AG04450 (cell line): ENCODE results near the gene IFNG. TPM values are rescaled to one million over a fixed set of nuclear protein-coding genes. Genes with fewer than 3 reads are reported as not detected.

Source experiments
- CTCF ChIA-PET: fragments of 300-600, 350-600 bp; formaldehyde crosslinking; extraction: SDS; loops from one replicate; lab custom pipeline; 2022; ENCODE audit warnings: antibody characterized with exemption, inconsistent platforms; lab: Charles Lee
- POLR2A ChIA-PET: fragments of 350-600 bp; formaldehyde crosslinking; extraction: SDS; loops from one replicate; lab custom pipeline; 2021; ENCODE audit warnings: antibody characterized with exemption, inconsistent platforms; lab: Yijun Ruan, JAX
- DNase-seq: peaks from one replicate; pipeline ENCODE4 v3.0.0-alpha.2; 2011; ENCODE audit warnings: low read depth, low spot score
- H3K27ac ChIP-seq: one replicate; pipeline ENCODE4 v1.5.1; 2012; ENCODE audit warnings: low read depth, low read length, control low read depth
- H3K27me3 ChIP-seq: one replicate; pipeline ENCODE4 v1.6.0; 2012; ENCODE audit warnings: low read length; ENCODE audit not compliant: control insufficient read depth, insufficient read depth
- H3K4me3 ChIP-seq: 2 replicates; pipeline ENCODE4 v1.5.1; 2011; ENCODE audit warnings: mild to moderate bottlenecking, low read depth, low read length, control low read depth
- H3K9me3 ChIP-seq: 2 replicates; pipeline ENCODE4 v1.5.1; 2012; ENCODE audit warnings: low read length; ENCODE audit not compliant: control insufficient read depth, insufficient read depth
- polyA plus RNA-seq: library from polyadenylated mRNA; depleted of rRNA; stranded (reverse); fragments of >200 nt; gene quantifications from 2 replicates; pipeline ENCODE4 v1.2.3, GENCODE V29; 2011
- TF ChIP-seq, protein P1 (sequence below): IDR thresholded peaks from 2 replicates; pipeline ENCODE4 v1.5.1; 2011; ENCODE audit warnings: low read depth, low read length, control low read depth, inconsistent platforms

IFNG gene
- polyA plus RNA-seq, 1 experiment, result not detected

- DNase-seq, result no peak
- TF ChIP-seq, protein P1, sequence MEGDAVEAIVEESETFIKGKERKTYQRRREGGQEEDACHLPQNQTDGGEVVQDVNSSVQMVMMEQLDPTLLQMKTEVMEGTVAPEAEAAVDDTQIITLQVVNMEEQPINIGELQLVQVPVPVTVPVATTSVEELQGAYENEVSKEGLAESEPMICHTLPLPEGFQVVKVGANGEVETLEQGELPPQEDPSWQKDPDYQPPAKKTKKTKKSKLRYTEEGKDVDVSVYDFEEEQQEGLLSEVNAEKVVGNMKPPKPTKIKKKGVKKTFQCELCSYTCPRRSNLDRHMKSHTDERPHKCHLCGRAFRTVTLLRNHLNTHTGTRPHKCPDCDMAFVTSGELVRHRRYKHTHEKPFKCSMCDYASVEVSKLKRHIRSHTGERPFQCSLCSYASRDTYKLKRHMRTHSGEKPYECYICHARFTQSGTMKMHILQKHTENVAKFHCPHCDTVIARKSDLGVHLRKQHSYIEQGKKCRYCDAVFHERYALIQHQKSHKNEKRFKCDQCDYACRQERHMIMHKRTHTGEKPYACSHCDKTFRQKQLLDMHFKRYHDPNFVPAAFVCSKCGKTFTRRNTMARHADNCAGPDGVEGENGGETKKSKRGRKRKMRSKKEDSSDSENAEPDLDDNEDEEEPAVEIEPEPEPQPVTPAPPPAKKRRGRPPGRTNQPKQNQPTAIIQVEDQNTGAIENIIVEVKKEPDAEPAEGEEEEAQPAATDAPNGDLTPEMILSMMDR, result no peak
- CTCF ChIA-PET, result no interaction called here
- no peak overlapping the region for H3K4me3 ChIP-seq
- H3K9me3 ChIP-seq, result no peaks in the 10 kb centered on the region
- POLR2A ChIA-PET, result no interaction called here
- H3K27ac ChIP-seq, result no peak overlapping the region
- H3K27me3 ChIP-seq, result peaks cover 2% of the 10 kb centered on the region
These were observed 40.3 kb downstream of the IFNG start for GRCh38 chr12:68119250-68119649.

DNA sequence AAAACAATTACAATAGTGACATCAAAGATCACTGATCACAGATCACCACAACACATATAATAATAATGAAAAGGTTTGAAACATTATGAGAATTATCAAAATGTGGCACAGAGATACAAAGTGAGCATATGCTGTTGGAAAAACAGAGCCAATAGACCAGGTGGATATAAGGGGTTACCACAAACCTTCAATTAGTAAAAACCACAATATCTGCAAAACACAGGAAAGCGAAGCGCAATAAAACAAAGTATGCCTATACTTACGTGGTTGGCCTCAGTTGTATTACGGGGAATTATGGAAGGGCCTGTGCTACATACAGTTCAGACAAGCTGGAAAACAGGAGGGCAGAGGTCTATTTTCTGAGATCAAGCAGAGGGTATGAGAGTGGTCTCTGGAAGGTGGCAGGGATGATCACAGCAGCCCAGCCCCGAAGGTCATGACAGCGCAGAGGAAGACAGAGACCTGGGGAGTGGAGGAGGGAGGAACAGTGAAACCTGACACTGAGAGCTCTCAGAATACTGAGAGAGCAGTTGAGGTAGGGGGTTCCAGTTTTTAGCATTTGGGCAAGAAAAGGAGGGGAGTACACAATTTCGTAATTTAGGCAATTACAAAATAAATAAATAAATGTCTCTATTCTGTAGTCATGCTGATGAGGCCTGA, 41.3 kb downstream of the IFNG start:
- ChIA-PET POLR2A (no interaction called here), CTCF (no interaction called here)
- Histone ChIP-seq H3K9me3 (no peaks in the 10 kb centered on the region), H3K4me3 (no peak overlapping the region), H3K27me3 (peaks cover 2% of the 10 kb centered on the region), H3K27ac (no peak overlapping the region)
- no peak for DNase-seq
- TF ChIP-seq, protein P1, result no peak

DNA sequence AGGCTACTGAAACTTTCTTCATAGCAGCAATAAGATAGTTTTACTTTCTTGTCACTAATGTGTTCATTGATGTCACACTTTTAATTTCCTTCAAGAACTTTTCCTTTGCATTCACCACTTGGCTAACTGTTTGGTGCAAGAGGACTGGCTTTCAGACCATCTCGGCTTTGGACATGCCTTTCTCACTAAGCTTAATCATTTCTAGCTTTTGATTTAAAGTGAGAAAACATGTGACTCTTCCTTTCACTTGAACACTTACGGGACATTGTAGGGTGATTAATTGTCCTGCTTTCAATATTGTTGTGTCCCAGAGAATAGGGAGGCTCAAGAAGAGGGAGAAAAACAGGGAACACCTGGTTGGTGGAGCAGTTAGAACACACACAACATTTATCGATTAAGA, 41.9 kb downstream of the IFNG start:
- CTCF ChIA-PET, result no interaction called here
- TF ChIP-seq, protein P1, result no peak

DNA sequence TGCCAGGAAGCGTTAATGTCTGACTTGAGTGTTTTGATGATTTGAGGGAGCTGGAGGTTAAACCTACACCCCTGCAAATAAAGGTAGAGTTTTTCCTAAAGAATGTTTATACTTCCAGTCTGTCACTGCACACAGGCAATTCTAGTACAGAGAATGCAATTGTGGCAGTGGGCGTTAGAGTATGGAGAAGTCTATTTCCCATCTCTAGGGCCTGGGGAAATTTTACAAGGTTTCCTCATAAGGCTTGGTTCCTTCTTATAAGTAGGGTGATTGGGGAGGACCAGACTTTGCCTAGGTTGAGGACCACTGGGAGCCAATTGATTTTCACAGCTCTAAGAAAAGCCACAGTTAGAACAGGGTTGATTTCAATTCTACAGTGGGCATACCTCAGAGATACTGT, 44.3 kb downstream of the IFNG start:
- POLR2A ChIA-PET, result no interaction called here
- H3K9me3 ChIP-seq, result no peaks in the 10 kb centered on the region
- CTCF ChIA-PET, result no interaction called here

More for the DNA sequence above, 41.9 kb downstream of the IFNG start:
- H3K9me3 ChIP-seq, result no peaks in the 10 kb centered on the region
- POLR2A ChIA-PET, result no interaction called here
- no peak overlapping the region for H3K27ac ChIP-seq
- no peak for DNase-seq
- H3K4me3 ChIP-seq, result no peak overlapping the region
- peaks cover 2% of the 10 kb centered on the region for H3K27me3 ChIP-seq

DNA sequence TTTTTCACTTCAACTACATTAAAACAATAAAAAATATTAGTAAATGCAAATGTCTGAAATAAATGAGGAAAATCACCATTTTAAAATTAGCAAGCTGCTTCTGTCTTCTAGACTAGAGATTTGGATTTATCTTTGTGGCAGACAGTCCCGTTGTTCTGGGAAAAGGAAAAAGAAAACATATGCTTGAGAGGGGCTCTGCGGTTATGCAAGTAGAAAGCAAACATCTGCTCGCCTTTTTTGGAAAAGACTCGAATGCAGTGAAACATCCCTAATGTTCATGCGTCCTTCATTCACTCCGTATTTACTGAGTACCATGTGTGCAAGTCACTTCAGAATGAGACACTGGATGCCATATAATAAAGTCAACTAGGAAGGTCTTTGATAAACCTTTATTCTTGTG, 44.9 kb downstream of the IFNG start:
- Histone ChIP-seq H3K4me3 (no peak overlapping the region), H3K9me3 (no peaks in the 10 kb centered on the region), H3K27me3 (peaks cover 2% of the 10 kb centered on the region), H3K27ac (no peak overlapping the region)
- TF ChIP-seq, protein P1, result no peak
- ChIA-PET POLR2A (no interaction called here), CTCF (interaction anchor here (0.6 to 1.2 kb wide), 2 partner anchors 74 to 970 kb away, joined by 5 to 6 read pairs; no protein-coding TSS in a partner anchor)
- no peak for DNase-seq

More for the DNA sequence above, 44.3 kb downstream of the IFNG start:
- peaks cover 2% of the 10 kb centered on the region for H3K27me3 ChIP-seq
- TF ChIP-seq, protein P1, result no peak
- no peak overlapping the region for H3K4me3 ChIP-seq
- DNase-seq, result no peak
- H3K27ac ChIP-seq, result no peak overlapping the region
